ENCODE data around the gene ANKS3.
A peak's percentile ranks its signal among the peaks of the same experiment; 100 is the strongest.

ANKS3 gene, protein sequence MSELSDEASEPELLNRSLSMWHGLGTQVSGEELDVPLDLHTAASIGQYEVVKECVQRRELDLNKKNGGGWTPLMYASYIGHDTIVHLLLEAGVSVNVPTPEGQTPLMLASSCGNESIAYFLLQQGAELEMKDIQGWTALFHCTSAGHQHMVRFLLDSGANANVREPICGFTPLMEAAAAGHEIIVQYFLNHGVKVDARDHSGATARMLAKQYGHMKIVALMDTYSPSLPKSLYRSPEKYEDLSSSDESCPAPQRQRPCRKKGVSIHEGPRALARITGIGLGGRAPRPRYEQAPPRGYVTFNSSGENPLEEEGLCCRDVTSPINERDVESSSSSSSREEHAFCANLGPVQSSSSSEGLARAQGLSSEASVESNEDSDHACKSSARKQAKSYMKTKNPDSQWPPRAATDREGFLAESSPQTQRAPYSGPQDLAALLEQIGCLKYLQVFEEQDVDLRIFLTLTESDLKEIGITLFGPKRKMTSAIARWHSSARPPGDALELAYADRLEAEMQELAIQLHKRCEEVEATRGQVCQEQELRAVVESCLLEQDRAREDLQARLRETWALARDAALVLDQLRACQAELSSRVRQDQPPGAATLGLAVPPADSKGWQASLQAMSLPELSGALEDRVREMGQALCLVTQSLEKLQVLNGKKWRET

DNA sequence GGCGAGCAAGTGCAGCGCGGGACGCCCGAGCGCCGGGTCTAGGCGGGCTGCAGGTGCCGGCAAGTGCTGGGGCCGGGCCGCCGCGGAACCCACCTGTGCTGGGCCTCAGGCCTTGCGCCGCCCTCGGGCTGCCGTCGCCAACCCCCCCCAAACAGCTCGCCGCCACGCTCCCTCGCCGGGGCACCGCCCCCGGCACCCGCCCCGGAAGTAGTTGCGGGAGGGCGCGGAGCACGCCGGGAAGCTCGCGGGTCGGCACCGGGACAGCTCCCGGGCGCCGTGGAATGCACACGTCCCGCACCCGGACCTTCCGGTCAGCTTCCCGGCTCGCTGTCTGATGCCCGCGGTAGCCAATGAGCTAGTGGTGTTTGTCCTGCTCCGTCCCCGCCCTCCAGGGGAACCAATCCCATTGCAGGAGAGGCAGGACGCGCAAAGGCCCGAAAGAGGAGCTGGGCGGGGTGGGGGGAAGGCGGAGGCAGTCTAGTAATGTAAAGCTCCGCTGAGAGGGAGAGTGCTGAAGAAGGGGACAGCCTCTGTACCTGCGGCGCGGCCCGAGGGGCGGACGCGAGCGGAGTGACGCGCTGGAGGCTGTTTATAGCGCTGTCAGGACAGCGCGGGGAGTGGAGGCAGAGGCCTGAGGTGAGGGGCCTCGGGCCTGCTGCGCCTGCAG, at the start of gene ANKS3, which contains the start of gene DNAAF8:
TSS of gene ANKS3 (minus strand) at position 209 of the 667 bp plus-strand sequence. CDS start 4,122 bp downstream, outside the sequence.
TSS of gene DNAAF8 (plus strand) at position 475 of the 667 bp plus-strand sequence. CDS start 1,978 bp downstream, outside the sequence.
- TF ChIP-seq, protein P1, sequence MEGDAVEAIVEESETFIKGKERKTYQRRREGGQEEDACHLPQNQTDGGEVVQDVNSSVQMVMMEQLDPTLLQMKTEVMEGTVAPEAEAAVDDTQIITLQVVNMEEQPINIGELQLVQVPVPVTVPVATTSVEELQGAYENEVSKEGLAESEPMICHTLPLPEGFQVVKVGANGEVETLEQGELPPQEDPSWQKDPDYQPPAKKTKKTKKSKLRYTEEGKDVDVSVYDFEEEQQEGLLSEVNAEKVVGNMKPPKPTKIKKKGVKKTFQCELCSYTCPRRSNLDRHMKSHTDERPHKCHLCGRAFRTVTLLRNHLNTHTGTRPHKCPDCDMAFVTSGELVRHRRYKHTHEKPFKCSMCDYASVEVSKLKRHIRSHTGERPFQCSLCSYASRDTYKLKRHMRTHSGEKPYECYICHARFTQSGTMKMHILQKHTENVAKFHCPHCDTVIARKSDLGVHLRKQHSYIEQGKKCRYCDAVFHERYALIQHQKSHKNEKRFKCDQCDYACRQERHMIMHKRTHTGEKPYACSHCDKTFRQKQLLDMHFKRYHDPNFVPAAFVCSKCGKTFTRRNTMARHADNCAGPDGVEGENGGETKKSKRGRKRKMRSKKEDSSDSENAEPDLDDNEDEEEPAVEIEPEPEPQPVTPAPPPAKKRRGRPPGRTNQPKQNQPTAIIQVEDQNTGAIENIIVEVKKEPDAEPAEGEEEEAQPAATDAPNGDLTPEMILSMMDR (IDR thresholded peaks at IDR 0.05; ENCODE audit: extremely low read depth, missing control alignments), result no peak
- peak; percentile 93 for DNase-seq (ENCODE audit: low spot score)

DNA sequence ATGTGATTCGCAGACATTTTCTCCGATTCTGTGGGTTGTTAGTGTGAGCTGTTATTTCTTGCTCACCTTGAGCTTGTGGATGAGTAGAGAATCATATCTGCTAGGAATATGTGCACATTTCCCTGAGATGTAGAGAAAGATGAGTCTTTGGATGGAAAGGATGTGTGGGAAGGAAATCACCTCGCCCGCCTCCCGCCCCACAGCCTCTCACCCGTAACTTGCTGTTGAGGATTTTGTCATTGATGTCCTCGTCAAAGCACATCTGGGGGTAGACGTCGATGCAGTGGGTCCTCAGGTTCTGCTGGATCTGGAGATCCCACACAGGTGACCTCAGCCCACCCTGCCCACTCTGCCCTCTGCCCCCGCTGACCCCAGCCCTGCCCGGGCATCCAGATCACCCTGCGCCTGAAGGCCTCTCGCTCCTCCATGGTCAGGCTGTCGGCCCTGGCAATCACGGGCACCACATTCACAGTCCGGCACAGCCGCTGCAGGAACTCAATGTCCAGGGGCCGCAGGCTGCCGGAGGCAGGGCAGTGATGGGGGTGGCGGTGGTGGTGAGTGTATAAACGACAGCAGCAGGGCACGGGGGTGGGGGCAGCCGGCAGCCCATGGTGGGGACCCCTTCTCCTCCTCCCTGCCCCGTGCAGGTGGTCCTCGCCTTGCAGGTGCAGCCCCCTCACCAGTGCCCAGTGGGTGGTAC, 49.3 kb upstream of the ANKS3 start:
- TF ChIP-seq, protein P1 (IDR thresholded peaks at IDR 0.05; ENCODE audit: extremely low read depth, missing control alignments), result no peak
- no peak for DNase-seq (ENCODE audit: low spot score)

DNA sequence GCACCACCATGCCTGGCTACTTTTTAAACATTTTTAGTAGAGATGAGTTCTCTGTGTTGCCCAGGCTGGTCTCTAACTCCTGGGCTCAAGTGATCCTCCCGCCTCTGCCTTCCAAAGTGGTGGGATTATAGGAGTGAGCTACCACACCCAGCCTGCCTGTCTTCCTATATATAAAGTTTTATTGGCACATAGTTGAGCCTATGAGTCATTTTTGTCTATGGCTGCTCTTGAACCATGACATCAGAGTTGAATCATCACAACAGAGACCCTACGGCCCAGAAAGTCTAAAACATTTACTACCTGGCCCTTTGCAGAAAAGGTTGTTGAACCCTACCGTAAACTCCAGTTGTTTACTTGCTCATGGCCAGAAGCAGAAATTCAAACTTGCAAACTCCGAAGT, 46.2 kb upstream of the ANKS3 start:
- TF ChIP-seq, protein P1 (IDR thresholded peaks at IDR 0.05; ENCODE audit: extremely low read depth, missing control alignments), result no peak
- no peak for DNase-seq (ENCODE audit: low spot score)

DNA sequence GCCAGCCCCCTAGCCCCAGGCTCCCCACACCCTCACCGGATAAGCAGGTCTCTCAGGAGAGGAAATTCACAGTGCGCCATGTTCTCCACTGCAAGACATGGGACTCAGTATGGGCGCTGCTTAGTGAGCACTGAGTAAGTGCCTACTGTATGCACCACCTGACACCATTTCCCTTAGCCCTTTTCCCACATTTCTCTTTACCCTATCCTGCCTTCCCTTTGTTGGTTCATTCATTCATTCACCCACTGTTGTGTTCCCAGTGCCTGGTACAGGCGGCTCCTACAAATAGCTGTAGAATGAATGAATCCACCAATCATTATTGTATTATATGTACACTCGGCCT, 44.0 kb upstream of the ANKS3 start:
- TF ChIP-seq, protein P1 (IDR thresholded peaks at IDR 0.05; ENCODE audit: extremely low read depth, missing control alignments), result no peak
- DNase-seq (ENCODE audit: low spot score), result no peak

DNA sequence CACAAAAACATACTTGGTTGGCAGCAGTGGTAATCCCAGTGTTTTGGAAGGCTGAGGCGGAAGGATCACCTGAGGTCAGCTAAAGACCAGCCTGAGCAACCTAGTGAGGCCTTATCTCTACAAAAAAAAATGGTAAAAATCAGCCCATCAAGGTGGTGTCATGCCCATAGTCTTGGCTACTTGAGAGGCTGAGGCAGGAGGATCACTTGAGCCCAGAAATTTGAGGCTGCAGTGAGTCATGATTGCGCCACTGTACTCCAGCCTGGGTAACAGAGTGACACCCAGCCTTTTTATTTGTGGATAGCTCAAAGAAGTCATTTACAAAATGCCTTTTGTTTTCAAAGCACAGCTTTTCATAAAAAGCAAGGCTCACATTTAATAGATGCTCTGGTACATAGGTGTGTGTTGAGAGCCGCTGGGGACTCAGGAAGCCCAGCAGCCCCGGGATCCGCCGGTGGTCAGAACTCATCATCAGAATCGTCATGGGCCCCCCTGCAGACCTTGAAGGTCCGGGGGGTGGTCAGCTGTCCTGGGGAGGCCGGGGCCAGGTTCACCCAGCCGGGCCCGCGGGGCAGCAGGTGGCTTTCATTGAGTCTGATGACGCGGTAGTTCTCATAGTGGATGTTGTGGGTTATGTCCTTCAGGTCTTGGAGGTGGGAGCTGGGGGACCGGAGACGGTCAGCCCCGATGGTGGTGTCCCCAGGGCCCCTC, 43.4 kb upstream of the ANKS3 start:
- DNase-seq (ENCODE audit: low spot score), result no peak
- TF ChIP-seq, protein P1 (IDR thresholded peaks at IDR 0.05; ENCODE audit: extremely low read depth, missing control alignments), result no peak

DNA sequence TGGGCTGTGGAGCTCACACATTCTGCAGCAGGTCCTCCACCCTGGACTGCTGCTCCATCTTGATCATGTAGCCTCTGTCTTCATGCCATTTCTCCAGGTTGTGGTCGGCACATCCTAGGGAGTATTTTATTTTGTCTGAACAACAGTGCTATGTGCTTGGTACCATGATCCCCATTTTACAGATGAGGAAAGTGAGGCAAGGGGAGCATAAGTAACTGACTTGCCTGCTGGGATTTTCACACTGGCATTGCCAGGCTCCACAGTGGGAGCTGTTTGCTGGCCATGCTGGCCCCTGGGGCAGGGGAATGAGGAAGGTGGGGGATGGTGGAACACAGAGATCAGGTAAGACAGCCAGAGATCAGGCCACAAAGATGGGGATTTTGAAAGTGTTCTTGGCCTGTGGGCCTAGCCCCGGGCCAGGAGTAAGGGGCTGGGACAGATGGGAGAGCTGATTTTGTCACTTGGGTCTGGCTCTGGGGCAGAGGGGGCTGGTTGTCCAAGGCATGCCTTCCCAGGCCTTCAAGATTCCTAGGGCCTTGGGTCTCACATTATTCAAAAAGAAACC, 42.2 kb upstream of the ANKS3 start:
- TF ChIP-seq, protein P1 (IDR thresholded peaks at IDR 0.05; ENCODE audit: extremely low read depth, missing control alignments), result no peak
- no peak for DNase-seq (ENCODE audit: low spot score)

Data from GM20000 (cell line).